Activated B cell treated with CpG ODN at 0.5 μM for 24 hours (primary cell): ENCODE measurements around the gene PLA2G2F. TPM values are rescaled to one million over a fixed set of nuclear protein-coding genes. Genes with fewer than 3 reads are reported as not detected.

Source experiments
- ATAC-seq: fragments of 200-7000 bp; cut with Tn5 transposase; one replicate; pipeline ENCODE4 v1.10.0; 2021; ENCODE audit warnings: low read depth, mild to moderate bottlenecking, moderate library complexity
- CTCF ChIA-PET: fragments of 350-600 bp; sonication (Branson Sonifier 250); formaldehyde crosslinking; loops from one replicate; lab custom pipeline; 2021; ENCODE audit warnings: antibody characterized with exemption; lab: Charles Lee
- POLR2A ChIA-PET: fragments of 350-600 bp; sonication (Branson Sonifier 250); formaldehyde crosslinking; loops from one replicate; lab custom pipeline; 2021; ENCODE audit warnings: antibody characterized with exemption; lab: Charles Lee
- DNase-seq: peaks from one replicate; pipeline ENCODE4 v3.0.0; 2022
- H3K27ac Mint-ChIP-seq: one replicate; pipeline ENCODE4 v1.8.0; 2020; ENCODE audit warnings: mixed read lengths
- H3K27me3 Mint-ChIP-seq: one replicate; pipeline ENCODE4 v1.8.0; 2021; ENCODE audit warnings: mixed read lengths
- H3K36me3 Mint-ChIP-seq: one replicate; pipeline ENCODE4 v1.8.0; 2021; ENCODE audit warnings: low read depth, mixed read lengths
- H3K4me1 Mint-ChIP-seq: one replicate; pipeline ENCODE4 v1.8.0; 2021; ENCODE audit warnings: mixed read lengths
- H3K4me3 Mint-ChIP-seq: one replicate; pipeline ENCODE4 v1.8.0; 2020; ENCODE audit warnings: mild to moderate bottlenecking, mixed read lengths
- H3K9me3 Mint-ChIP-seq: one replicate; pipeline ENCODE4 v1.8.0; 2020; ENCODE audit warnings: mixed read lengths
- intact Hi-C: fragments of 100-400 bp; cut with micrococcal nuclease; formaldehyde crosslinking; loops from one replicate; pipeline ENCODE4 v1.15.1; 2024
- total RNA-seq: library from RNA; stranded (reverse); gene quantifications from 2 replicates; pipeline ENCODE4 v1.2.3, GENCODE V29; 2022
- TF ChIP-seq, protein P1 (sequence below): fragments of 200-600 bp; IDR thresholded peaks from one replicate; pipeline ENCODE4 v1.8.0; 2022; ENCODE audit warnings: antibody characterized with exemption, mild to moderate bottlenecking

Gene PLA2G2F
- total RNA-seq, 1 donor from 2014 or later = not detected

- Mint-ChIP-seq H3K27ac (no peak overlapping the region), H3K4me3 (no peak overlapping the region), H3K9me3 (no peaks in the 10 kb centered on the region), H3K27me3 (no peaks in the 10 kb centered on the region), H3K36me3 (no peaks in the 10 kb centered on the region), H3K4me1 (peaks cover 3% of the 10 kb centered on the region)
- intact Hi-C loops = no loop called here
- DNase-seq = no peak
- TF ChIP-seq, protein P1, sequence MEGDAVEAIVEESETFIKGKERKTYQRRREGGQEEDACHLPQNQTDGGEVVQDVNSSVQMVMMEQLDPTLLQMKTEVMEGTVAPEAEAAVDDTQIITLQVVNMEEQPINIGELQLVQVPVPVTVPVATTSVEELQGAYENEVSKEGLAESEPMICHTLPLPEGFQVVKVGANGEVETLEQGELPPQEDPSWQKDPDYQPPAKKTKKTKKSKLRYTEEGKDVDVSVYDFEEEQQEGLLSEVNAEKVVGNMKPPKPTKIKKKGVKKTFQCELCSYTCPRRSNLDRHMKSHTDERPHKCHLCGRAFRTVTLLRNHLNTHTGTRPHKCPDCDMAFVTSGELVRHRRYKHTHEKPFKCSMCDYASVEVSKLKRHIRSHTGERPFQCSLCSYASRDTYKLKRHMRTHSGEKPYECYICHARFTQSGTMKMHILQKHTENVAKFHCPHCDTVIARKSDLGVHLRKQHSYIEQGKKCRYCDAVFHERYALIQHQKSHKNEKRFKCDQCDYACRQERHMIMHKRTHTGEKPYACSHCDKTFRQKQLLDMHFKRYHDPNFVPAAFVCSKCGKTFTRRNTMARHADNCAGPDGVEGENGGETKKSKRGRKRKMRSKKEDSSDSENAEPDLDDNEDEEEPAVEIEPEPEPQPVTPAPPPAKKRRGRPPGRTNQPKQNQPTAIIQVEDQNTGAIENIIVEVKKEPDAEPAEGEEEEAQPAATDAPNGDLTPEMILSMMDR = no peak
- POLR2A ChIA-PET = no interaction called here
- ATAC-seq = no peak
- CTCF ChIA-PET = interaction anchor here (6.8 kb wide), 1 partner anchor 173 kb away, joined by 33 read pairs; no protein-coding TSS in a partner anchor
Measured at GRCh38 chr1:20147846-20148570, 8.9 kb downstream of the PLA2G2F start.

GRCh38 chr1:20148571-20149500 lies 9.7 kb downstream of the PLA2G2F start:
- ATAC-seq (no peak), DNase-seq (no peak)
- no peaks in the 10 kb centered on the region for H3K36me3 Mint-ChIP-seq
- no peaks in the 10 kb centered on the region for H3K27me3 Mint-ChIP-seq
- no peaks in the 10 kb centered on the region for H3K9me3 Mint-ChIP-seq
- POLR2A ChIA-PET = no interaction called here
- H3K4me1 Mint-ChIP-seq = peaks cover 3% of the 10 kb centered on the region
- CTCF ChIA-PET = interaction anchor here (5.0 to 6.8 kb wide), 2 partner anchors 48 to 174 kb away, joined by 33 to 54 read pairs; no protein-coding TSS in a partner anchor
- no peak overlapping the region for H3K4me3 Mint-ChIP-seq
- intact Hi-C loops = no loop called here
- TF ChIP-seq, protein P1 = no peak
- H3K27ac Mint-ChIP-seq = no peak overlapping the region

DNA sequence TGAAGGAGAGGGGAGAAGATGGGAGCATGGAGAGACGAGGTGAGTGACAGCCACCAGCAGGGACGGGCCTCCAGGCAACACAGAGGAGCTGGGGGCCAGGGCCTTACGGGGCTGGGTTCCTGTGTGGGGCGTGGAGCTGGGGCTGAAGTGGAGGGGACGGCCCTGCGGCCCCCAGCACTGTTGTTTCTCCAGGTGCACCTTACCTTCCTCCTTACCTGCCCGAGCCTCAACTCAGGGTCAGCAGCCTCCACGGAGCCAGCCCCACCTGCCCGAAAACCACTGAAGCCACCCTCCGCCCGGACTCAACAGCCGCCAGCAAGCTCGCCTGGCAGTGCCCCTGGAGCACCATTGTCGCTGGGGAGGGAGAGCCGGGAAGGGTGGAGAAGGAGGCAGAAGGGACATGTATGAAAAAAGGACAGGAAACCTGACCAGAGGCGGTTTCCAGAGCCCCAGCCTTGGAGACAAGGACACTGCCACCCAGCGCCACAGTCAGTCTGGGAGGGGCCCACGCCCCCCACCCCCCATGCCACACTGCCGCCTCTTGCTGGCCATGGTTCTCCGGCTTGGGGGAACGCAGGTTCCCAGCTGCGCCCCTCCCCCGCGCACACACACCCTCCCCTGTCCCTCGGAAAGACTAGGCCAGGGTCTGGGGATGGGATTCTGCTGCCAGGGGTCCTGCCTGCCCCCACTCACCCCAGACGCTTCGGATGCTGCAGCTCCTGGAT lies 10.6 kb downstream of the PLA2G2F start:
- ChIA-PET CTCF (interaction anchor here (5.0 to 6.8 kb wide), 3 partner anchors 49 to 231 kb away, joined by 33 to 91 read pairs (median 54); no protein-coding TSS in a partner anchor), POLR2A (no interaction called here)
- no peaks in the 10 kb centered on the region for H3K36me3 Mint-ChIP-seq
- H3K4me3 Mint-ChIP-seq = no peak overlapping the region
- no peak for DNase-seq
- intact Hi-C loops = no loop called here
- no peak for ATAC-seq
- H3K27ac Mint-ChIP-seq = no peak overlapping the region
- H3K27me3 Mint-ChIP-seq = no peaks in the 10 kb centered on the region
- no peaks in the 10 kb centered on the region for H3K9me3 Mint-ChIP-seq
- TF ChIP-seq, protein P1 = no peak
- peaks cover 8% of the 10 kb centered on the region for H3K4me1 Mint-ChIP-seq

- DNase-seq = no peak
- no peak for ATAC-seq
- Mint-ChIP-seq H3K27ac (no peak overlapping the region), H3K36me3 (no peaks in the 10 kb centered on the region), H3K9me3 (no peaks in the 10 kb centered on the region), H3K4me1 (peaks cover 9% of the 10 kb centered on the region), H3K4me3 (no peak overlapping the region), H3K27me3 (no peaks in the 10 kb centered on the region)
- CTCF ChIA-PET = interaction anchor here (2.1 to 6.8 kb wide), 4 partner anchors 45 to 232 kb away, joined by 14 to 91 read pairs (median 44); no protein-coding TSS in a partner anchor
- TF ChIP-seq, protein P1 = no peak
- intact Hi-C loops = no loop called here
- POLR2A ChIA-PET = no interaction called here
Measured at GRCh38 chr1:20150326-20150705, 11.2 kb downstream of the PLA2G2F start.
